K562 (cell line): Measurements from ENCODE around the gene DDR2. TPM values are rescaled to one million over a fixed set of nuclear protein-coding genes. Genes with fewer than 3 reads are reported as not detected.

Source experiments
- ATAC-seq: fragments of 200-7000 bp; cut with Tn5 transposase; 3 replicates; pipeline ENCODE4 v1.9.1; 2020; ENCODE audit warnings: moderate library complexity
- BruUV-seq: library from RNA; stranded (reverse); fragments of 400-500 nt; replicated peaks from 2 replicates; lab custom pipeline; 2021; lab: Mats Ljungman, UMichigan
- CTCF ChIA-PET: fragments of 300-600 bp; formaldehyde crosslinking; extraction: SDS; loops from one replicate; lab custom pipeline; 2021; ENCODE audit warnings: low intra/inter-chr PET ratio; lab: Yijun Ruan, JAX
- POLR2A ChIA-PET: fragments of 300-600, 350-650 bp; sonication (Branson Sonifier 250); formaldehyde crosslinking; extraction: SDS; loops from one replicate; lab custom pipeline; 2021; ENCODE audit warnings: antibody characterized with exemption, inconsistent platforms; lab: Yijun Ruan, JAX
- DNase-seq, 4 experiments: peaks; one replicate each; pipeline versions ENCODE4 v3.0.0 to v3.0.0-alpha.2; 2011 to 2018; ENCODE audit warnings: low spot score in 3 of 4, mixed read lengths in 3 of 4; ENCODE audit errors: extremely low read depth in 1 of 4
- FAIRE-seq: peaks from 2 replicates; lab custom pipeline; 2011; peaks lifted over from hg19 to GRCh38; lab: Jason Lieb, UNC
- H2AFZ ChIP-seq: 2 replicates; pipeline ENCODE4 v1.6.0; 2011; ENCODE audit warnings: low read depth, low read length, control low read depth, inconsistent platforms
- H3K27ac ChIP-seq: fragments of 200-600 bp; 3 replicates; pipeline ENCODE4 v1.8.0; 2011; ENCODE audit warnings: low read depth, mild to moderate bottlenecking, control low read depth, inconsistent platforms, low read length, moderate library complexity, mixed read lengths; ENCODE audit errors: extremely low read depth
- H3K27me3 ChIP-seq, 2 experiments: fragments of 300-600 bp in 1 of 2; 2 replicates in 1 of 2; 3 replicates in 1 of 2; pipeline versions ENCODE4 v1.6.0 to v1.8.0; 2011; ENCODE audit warnings: inconsistent platforms in 2 of 2, low read length in 2 of 2, mild to moderate bottlenecking in 1 of 2, mixed read lengths in 1 of 2, moderate library complexity in 1 of 2; ENCODE audit not compliant: control insufficient read depth in 2 of 2, insufficient read depth in 2 of 2
- H3K36me3 ChIP-seq: fragments of 300-600 bp; 3 replicates; pipeline ENCODE4 v1.8.0; 2011; ENCODE audit warnings: mild to moderate bottlenecking, low read length, inconsistent platforms; ENCODE audit not compliant: control insufficient read depth, insufficient read depth
- H3K4me1 ChIP-seq, 2 experiments: fragments of 200-600 bp in 1 of 2; replicated peaks in 1 of 2; 2 replicates in 1 of 2; 3 replicates in 1 of 2; pipeline versions ENCODE4 v1.5.1 to v1.8.0; 2011; ENCODE audit warnings: inconsistent platforms in 2 of 2, low read length in 2 of 2, mild to moderate bottlenecking in 1 of 2, mixed read lengths in 1 of 2, moderate library complexity in 1 of 2; ENCODE audit not compliant: control insufficient read depth in 2 of 2, insufficient read depth in 2 of 2
- H3K4me2 ChIP-seq: 2 replicates; pipeline ENCODE4 v1.6.1; 2011; ENCODE audit warnings: low read length, control low read depth, inconsistent platforms, mixed read lengths; ENCODE audit not compliant: insufficient read depth
- H3K4me3 ChIP-seq: fragments of 200-600 bp; sonication (generic), shearing (Covaris generic); 2 replicates; pipeline ENCODE4 v1.5.1; 2016; ENCODE audit warnings: control low read depth, inconsistent platforms
- H3K79me2 ChIP-seq: fragments of 200-600 bp; 3 replicates; pipeline ENCODE4 v1.8.0; 2011; ENCODE audit warnings: low read length, inconsistent platforms; ENCODE audit not compliant: control insufficient read depth, insufficient read depth
- H3K9ac ChIP-seq, 2 experiments: 2 replicates each; pipeline versions ENCODE4 v1.6.0 to v1.6.1; 2011; ENCODE audit warnings: low read depth in 2 of 2, low read length in 2 of 2, control low read depth in 1 of 2, inconsistent platforms in 1 of 2, mild to moderate bottlenecking in 1 of 2, mixed read lengths in 1 of 2; ENCODE audit not compliant: insufficient read depth in 1 of 2
- H3K9me1 ChIP-seq: one replicate; pipeline ENCODE4 v1.6.0; 2011; ENCODE audit warnings: inconsistent platforms, mild to moderate bottlenecking, low read length, moderate library complexity; ENCODE audit not compliant: control insufficient read depth, insufficient read depth
- H3K9me3 ChIP-seq: replicated peaks from 2 replicates; pipeline ENCODE4 v1.5.1; 2011; ENCODE audit warnings: low read depth, low read length, inconsistent platforms; ENCODE audit not compliant: control insufficient read depth, insufficient read depth
- H4K20me1 ChIP-seq: replicated peaks from 2 replicates; pipeline ENCODE4 v1.6.1; 2011; ENCODE audit warnings: low read length, inconsistent platforms, mixed read lengths; ENCODE audit not compliant: control insufficient read depth, insufficient read depth
- KLF6 ChIP-seq: fragments of 250-450 bp; sonication (Bioruptor Pico); IDR thresholded peaks from 2 replicates; pipeline ENCODE4 v1.4.0; 2020; ENCODE audit warnings: mild to moderate bottlenecking, moderate library complexity, borderline replicate concordance
- MAFG ChIP-seq: fragments of 450-650 bp; conservative IDR thresholded peaks from 2 replicates; pipeline ENCODE4 v1.6.1; 2016; ENCODE audit warnings: missing genetic modification characterization, missing compliant biosample characterization
- NFYB ChIP-seq: IDR thresholded peaks from 2 replicates; pipeline ENCODE4 v1.6.1; 2011; ENCODE audit warnings: mild to moderate bottlenecking, moderate library complexity; ENCODE audit not compliant: insufficient read length; ENCODE audit errors: extremely low read depth
- PATZ1 ChIP-seq: fragments of 250-450 bp; sonication (Bioruptor Pico); IDR thresholded peaks from 2 replicates; pipeline ENCODE4 v1.5.0; 2020; ENCODE audit warnings: mild to moderate bottlenecking, borderline replicate concordance
- RAD51 ChIP-seq: fragments of 450-650 bp; IDR thresholded peaks from 2 replicates; pipeline ENCODE4 v1.7.1; 2016; ENCODE audit warnings: low read depth, mild to moderate bottlenecking, borderline replicate concordance
- SMARCB1 ChIP-seq: IDR thresholded peaks from 2 replicates; pipeline ENCODE4 v1.6.1; 2011; ENCODE audit warnings: improper control_type of control experiment, low read depth; ENCODE audit not compliant: insufficient read length
- TBP ChIP-seq: optimal IDR thresholded peaks from 2 replicates; pipeline ENCODE3; 2011; ENCODE audit warnings: low read depth, low read length, improper control_type of control experiment
- TFE3 ChIP-seq: fragments of 450-650 bp; formaldehyde crosslinking; IDR thresholded peaks from 2 replicates; pipeline ENCODE4 v1.4.0; 2020; ENCODE audit warnings: mild to moderate bottlenecking, mixed read lengths
- ZNF436 ChIP-seq: fragments of 250-450, 450-650 bp; sonication (Bioruptor Pico); formaldehyde crosslinking; IDR thresholded peaks from 2 replicates; pipeline ENCODE4 v1.7.0; 2020; ENCODE audit warnings: mild to moderate bottlenecking
- WGBS: fragments of 100-300 bp; shearing (Covaris generic); methylation state at CpG from one replicate; pipeline ENCODE4 v1.1.6; 2016; ENCODE audit warnings: low coverage, mixed read lengths; ENCODE audit not compliant: insufficient coverage; ENCODE audit errors: missing lambda C conversion rate; 5-methylcytosine and 5-hydroxymethylcytosine counted together
- in situ Hi-C: fragments of 300-500 bp; cut with MboI; formaldehyde crosslinking; loops from 4 replicates; pipeline ENCODE4 v1.15.0; 2018; ENCODE audit warnings: inconsistent platforms, mixed read lengths
- intact Hi-C: fragments of 100-400 bp; cut with micrococcal nuclease; formaldehyde crosslinking; loops from 2 replicates; pipeline ENCODE4 v1.14.2; 2022
- polyA plus RNA-seq, 8 experiments: library from polyadenylated mRNA; depleted of rRNA in 4 of 8; stranded (reverse) in 5 of 8; unstranded in 3 of 8; fragments of >200 nt; fragmentation: Nextera tagmentation in 2 of 8; fragmentation: Illumina TruSeq in 1 of 8; extraction: Ambion mirVana in 2 of 8; extraction: Trizol in 1 of 8; gene quantifications; 2 replicates each; pipeline versions ENCODE4 v1.2.1 to v1.2.3, GENCODE V29; 2011 to 2014; ENCODE audit warnings: inconsistent platforms in 1 of 8, missing spikeins in 1 of 8
- total RNA-seq, 7 experiments: library from RNA; depleted of rRNA in 6 of 7; stranded (reverse); fragments of >200 nt in 6 of 7; fragmentation: Illumina TruSeq in 2 of 7; extraction: Trizol in 2 of 7; gene quantifications; 2 replicates each; pipeline versions ENCODE4 v1.2.1 to v1.2.3, GENCODE V29; 2011 to 2021; ENCODE audit warnings: low replicate concordance in 1 of 7

DDR2 gene
- total and polyA plus RNA-seq, 9 of the 15 experiments (the other 6 are each of a cell fraction or from before 2014, with no cell fraction given): 0.36 to 2.0 (median 1.1) TPM

- no peak overlapping the region for H2AFZ ChIP-seq
- TF ChIP-seq MAFG (tag) (no peak), NFYB (no peak), ZNF436 (CRISPR knock-in tag) (no peak), KLF6 (CRISPR knock-in tag) (no peak), TBP (no peak), TFE3 (CRISPR knock-in tag) (no peak), SMARCB1 (no peak), RAD51 (no peak), PATZ1 (CRISPR knock-in tag) (no peak)
- POLR2A ChIA-PET: interaction anchor here (1.0 to 1.6 kb wide), 3 partner anchors 10 to 70 kb away, joined by 3 to 4 read pairs (median 4); no protein-coding TSS in a partner anchor
Measured at GRCh38 chr1:162700131-162700530, 67.9 kb downstream of the DDR2 start.

More at GRCh38 chr1:162700131-162700530, 67.9 kb downstream of the DDR2 start:
- Histone ChIP-seq H3K27ac (no peak overlapping the region), H3K27me3 (peaks cover 0 to 5% of the 10 kb centered on the region in 2 experiments; a peak in 1 of 5 replicates), H3K9me1 (no peaks in the 10 kb centered on the region), H3K79me2 (no peaks in the 10 kb centered on the region), H3K9me3 (no peaks in the 10 kb centered on the region), H3K36me3 (no peaks in the 10 kb centered on the region), H3K4me3 (no peak overlapping the region), H4K20me1 (0 out of 2 replicates have a peak, but pooled peaks cover 4% of the 10 kb centered on the region), H3K9ac (no peak overlapping the region), H3K4me2 (no peak overlapping the region), H3K4me1 (peaks cover 0 to 8% of the 10 kb centered on the region in 2 experiments; a peak in 4 of 5 replicates)
- intact Hi-C loops (no loop called here), in situ Hi-C loops (no loop called here)
- CTCF ChIA-PET: no interaction called here
- DNase-seq (no peak), ATAC-seq (no peak), FAIRE-seq (no peak)
- WGBS: 7% methylated on average over 1 of the region's 1 CpG
- no TSS peak for BruUV-seq
